Fibroblast of skin of right quadriceps (primary cell): ENCODE results near the gene C1QL2.
A peak's percentile ranks its signal among the peaks of the same experiment; 100 is the strongest.

Source experiments
- DNase-seq: peaks from one replicate; pipeline ENCODE4 v3.0.0-alpha.2; 2013

Gene C1QL2

GRCh38 chr2:119178776-119179175, 20.2 kb upstream of the C1QL2 start:
- no peak for DNase-seq

GRCh38 chr2:119177838-119178190, 19.3 kb upstream of the C1QL2 start:
- DNase-seq, result no peak

DNA sequence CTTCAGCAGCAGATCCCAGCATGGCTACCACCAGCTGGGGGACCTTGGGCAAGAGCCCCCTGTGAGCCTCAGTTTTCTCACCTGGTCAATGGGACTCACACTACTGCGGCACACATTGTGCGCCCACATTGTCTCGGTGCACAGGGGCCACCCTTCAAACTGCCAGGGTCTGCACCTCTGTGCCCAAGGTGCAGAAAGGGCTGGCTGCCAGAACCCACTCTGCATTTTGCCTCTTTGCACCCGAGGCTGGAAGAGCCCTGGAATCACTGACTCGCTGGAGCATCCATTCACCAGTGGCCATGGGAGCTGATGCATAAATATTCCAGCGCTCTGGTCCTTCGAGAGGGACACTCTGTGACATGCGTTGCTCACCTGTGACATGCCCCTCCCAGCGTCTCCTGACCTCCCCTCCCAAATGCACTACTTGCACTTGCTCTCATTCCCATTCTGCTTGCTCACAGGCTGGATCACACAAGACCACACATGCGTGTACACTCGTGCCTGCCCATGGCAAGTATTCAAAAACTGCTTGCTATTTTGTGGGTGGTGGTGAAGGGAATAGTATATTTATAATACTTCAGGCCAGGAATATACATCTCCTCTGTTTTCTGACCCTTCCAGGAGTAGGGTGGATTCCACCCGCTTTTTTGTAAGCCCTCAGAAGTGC, 18.8 kb upstream of the C1QL2 start:
- DNase-seq, result no peak

GRCh38 chr2:119175517-119175916, 17.0 kb upstream of the C1QL2 start:
- DNase-seq, result no peak

DNA sequence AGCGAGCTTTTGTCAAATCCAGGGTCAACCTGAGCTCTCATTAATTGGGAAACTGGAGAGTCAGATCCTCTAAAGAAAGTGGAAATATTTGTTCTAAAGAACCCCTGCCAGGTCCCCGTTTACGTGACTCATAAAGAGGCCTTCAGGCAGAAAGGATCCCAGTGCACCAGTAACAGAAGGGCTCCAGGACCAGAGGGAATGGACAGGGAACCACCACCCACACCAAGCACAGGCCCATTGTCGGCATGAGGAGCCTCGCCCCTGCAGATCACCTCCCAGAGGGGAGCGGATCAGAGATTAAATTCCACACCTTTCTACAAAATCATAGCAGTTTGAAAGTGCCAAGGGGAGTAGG, 16.4 kb upstream of the C1QL2 start:
- no peak for DNase-seq

GRCh38 chr2:119174216-119174992, 15.9 kb upstream of the C1QL2 start:
- DNase-seq, result peak; percentile 25

GRCh38 chr2:119173556-119174060, 15.1 kb upstream of the C1QL2 start:
- DNase-seq, result no peak

GRCh38 chr2:119170504-119170903, 12.0 kb upstream of the C1QL2 start:
- DNase-seq, result no peak

DNA sequence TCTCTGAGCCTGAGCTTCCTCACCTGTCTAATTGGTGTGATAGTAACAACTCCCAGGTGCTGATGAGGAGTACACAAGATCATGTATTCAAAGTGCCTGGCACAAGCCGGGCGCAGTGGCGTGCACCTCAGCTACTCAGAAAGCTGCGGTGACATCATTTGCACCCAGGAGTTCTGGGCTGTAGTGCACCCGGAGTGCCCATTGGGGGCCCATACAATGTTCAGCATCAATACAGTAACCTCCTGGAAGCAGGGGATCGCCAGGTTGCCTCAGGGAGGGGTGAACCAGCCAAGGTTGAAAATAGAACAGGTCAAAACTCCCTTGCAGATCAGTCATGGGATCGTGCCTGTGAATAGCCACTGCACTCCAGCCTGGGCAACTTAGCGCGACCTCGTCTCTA, 11.2 kb upstream of the C1QL2 start:
- DNase-seq, result no peak

DNA sequence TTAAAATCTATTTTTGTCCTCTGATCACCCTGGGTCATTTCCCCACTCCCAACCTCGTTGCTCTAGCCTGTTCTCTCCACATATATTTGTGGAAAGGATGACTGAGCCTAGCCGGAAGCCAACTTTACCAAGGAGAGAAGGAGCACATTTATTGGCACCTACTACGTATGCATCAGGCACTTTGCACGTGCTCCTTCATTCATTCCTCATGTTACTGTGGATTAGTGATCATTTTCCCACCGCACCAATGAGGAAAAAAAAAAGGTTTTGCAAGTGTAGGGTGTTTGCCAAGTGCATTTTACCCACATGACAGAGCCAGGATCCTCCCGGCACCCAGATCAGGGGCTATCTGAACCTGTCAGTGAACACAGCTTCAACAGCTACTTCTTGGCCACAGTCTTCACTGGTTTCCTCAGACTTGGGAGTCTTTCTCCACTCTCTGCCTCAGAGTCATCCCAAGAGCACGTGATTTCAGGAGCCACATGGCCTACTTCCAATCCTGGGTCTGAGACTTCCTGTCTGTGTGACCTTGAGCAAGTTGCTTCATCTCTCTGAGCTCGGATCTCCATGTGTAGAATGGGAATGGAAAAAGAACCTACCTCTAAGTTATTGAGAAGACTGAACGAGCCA, 1.9 kb upstream of the C1QL2 start:
- no peak for DNase-seq

DNA sequence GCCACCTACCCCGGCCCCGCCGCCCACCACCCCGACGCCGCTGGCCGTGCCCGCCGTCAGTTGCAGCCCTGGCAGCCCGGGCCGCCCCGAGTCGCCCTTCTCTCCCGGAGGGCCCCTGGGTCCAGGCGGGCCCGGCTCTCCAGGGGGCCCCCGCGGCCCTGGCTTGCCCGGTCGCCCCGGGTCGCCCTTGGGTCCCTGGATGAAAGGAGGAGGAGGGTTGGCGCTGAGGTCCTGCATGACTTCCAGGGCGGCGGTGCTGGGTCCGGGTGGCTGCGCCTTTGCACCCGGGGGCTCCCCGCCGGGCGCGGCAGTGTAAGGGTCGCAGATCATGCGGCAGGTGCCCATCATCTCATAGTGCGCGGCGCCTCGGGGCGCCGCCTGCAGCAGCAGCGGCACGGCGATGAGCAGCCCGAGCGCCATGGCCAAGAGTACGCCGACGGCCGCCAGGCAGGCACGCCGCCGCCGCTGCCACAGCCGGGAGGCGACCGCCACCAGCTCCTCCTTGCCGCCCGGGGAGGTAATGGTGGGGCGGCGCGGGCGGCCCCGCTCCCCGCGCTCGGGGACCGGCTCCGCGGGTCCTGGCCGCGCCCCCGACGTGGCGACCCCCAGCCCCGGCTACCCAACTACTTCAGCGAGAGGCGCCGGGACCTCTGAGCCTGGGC, 570 bp downstream of the C1QL2 start:
- DNase-seq, result no peak

DNA sequence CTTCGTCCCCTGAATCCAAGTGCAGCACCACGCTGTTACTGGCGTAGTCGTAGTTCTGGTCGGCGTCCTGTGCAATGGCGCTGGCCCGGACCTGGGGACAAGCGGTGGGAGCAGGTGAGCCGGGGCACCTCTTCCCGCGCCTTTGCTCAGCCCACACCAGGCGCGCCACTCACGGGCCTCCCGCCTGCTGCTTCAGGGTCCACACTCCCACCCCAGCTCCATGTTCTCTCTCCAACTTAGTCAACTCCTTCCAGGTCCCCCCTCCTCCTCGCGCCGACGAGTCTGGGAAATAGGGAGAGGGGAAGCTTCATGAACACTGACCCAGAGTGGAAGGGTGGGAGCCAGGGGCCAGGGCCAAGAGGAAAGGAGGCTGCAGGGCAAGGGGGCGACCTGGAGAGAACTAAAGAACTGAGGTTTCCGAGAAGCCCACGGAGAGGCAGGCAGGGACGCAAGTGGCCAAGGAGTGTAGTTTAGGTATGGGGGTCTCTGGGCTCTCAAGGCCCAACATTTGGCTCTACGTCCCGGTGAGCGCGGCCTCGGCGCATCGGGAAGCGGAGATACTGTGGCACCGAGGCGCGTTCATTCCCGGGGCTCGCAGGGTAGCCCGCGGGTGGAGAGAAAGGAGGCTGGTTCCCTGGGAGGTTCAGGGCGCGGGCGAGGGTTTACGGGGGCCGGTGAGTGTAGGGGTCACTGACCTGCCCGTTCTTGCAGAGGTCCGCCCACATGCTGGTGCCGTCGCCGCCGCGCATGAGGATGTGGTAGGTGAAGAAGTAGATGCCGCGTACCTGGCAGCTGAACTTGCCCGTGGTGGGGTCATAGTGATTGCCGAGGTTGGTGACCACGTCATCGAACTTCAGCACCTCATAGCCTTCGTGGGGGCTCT, 1.4 kb downstream of the C1QL2 start:
- no peak for DNase-seq

- DNase-seq, result no peak
These were observed 2.3 kb downstream of the C1QL2 start for GRCh38 chr2:119156105-119156890.

DNA sequence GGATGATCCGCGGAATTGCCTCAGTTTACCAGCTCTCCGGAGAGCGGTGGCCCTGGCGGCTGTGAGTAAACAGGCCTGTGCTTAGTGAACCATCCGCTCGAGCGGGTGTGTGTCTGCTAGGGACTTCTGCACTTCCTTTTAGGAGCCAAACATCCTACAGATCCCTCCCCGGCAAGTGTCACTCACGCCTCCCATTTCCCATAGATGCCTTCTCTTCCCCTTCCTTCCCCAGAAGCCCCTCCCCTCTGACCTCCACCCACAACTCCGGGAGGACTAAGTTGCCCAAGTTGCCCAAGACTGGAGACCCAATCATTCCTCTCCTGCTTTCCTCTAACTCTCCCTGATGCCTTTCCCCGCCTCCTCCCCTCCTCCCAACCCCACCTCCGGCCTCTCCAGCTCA, 2.9 kb downstream of the C1QL2 start:
- DNase-seq, result no peak

- no peak for DNase-seq
These were observed 4.5 kb downstream of the C1QL2 start for GRCh38 chr2:119154076-119154475.

DNA sequence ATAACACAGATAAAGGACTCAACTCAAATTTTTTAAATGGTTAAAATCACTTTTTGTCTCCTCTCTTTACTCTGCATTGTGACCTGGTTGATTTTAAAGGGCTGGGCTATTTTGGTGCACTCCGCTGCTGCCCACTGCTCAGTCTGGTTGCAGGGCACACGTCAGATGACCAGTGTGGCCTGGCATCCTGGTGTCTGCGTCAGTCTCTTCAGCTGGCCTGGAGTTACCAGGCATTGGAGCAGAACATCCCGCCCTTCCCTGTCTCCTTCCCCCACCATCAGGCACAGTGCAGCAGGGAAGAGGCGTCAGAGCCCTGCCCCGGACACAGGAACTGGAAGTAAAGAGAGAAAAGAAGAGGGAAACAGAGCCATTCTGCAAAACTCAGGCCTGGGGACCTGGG, 8.9 kb downstream of the C1QL2 start:
- no peak for DNase-seq

DNA sequence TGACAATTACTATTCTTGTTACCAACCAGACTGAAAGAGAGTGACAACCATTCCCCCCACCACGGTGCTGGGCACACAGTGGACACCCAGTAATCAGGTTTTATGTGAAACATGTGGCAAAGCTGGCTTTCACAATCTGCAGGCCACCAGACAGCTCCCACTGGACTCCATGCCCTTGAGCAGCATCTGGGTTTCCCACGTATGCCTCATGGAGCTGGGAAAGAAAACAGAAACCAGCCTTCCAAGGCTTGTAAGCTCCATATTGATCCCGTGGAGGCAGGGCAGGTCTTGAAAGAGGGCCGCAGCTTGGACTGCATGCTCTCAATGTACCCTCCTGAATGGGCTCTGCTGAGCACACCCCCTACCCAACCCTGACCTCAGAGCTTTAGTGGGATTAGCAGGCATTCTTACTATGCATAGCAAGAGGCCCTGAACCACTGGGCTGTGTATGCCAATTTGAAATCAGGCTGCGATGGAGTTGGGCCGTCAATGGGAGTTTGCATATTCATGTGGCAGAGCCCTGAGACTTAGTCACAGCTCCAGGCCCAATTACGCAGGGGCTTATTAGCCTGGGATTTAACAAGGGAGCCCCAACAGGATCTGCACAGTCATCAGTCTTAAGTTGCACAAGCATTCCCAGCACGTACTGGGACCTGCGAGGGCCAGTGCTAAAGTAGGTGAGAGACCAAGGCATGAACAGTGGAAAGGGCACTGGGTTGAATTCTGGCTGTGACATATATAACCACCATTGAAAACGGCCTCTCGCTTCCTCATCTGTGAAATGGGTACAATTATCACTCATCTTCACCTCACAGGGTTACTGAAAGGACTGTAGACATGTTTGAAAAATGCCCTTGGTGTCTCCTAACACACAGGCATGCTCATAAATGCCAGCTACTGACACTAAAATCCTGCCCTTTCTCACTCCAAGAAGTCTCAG, 10.5 kb downstream of the C1QL2 start:
- no peak for DNase-seq

- no peak for DNase-seq
These were observed 13.7 kb downstream of the C1QL2 start for GRCh38 chr2:119144806-119145205.

DNA sequence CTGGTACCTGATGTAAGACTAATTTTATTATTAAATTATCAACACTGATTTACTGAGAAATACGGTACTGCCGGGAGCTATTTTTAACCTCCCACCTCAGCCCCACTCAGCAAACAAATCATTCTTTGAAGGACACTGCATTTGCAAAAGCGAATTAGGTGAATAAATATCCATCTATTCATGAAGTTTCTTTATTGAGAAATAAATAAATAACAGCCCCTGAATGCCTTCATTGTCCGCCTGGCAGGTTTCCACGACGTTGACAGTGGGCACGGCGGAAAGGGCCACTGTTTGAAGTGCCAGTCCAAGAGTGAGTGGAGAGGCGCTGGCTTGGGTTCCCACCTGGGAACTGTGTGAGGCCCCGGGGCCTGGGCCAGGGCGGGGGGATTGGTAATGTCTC, 15.7 kb downstream of the C1QL2 start:
- DNase-seq, result no peak

DNA sequence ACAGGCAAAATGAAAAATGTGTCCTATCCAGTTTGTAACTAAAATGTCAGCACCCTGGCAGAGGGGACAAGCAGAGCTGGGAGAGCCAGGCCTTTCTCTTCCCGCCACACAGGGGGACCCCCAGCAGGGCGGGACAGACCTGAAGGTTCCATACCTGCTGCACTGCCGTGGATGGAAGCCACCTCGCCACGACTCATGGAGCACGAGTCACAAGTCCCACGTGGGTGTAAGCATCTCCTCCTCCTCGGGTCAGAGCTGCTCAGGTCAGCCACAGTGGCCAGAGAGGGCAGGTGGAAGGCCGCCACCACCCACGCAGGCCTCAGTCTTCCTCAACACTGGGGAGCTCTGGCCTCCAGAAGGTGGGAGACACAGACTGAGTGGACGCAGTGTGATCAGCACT, 21.0 kb downstream of the C1QL2 start:
- DNase-seq, result no peak

DNA sequence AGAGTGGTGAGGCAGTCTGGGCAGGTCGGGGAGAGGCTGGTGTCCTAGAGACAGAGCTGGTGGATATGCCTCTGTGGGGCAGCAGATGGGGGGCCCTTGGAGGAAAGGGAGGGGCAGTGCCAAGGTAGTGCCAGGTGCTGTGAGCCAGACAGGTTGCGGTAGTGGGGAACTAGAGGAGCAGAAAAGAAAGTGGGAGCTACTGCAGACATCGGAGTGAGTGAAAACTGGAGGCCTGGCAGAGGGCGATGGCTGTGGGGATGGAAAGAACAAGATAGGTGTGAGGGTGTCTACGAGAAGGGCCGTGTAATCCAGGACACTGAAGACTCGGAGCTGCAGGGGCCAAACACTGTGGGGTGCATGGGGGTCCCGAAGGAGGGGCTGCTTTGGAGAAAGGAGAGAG, 21.7 kb downstream of the C1QL2 start:
- no peak for DNase-seq
